Measurements from ENCODE around the gene GIT2. TPM values are rescaled to one million over a fixed set of nuclear protein-coding genes. Genes with fewer than 3 reads are reported as not detected.

GIT2 gene
- total and polyA plus RNA-seq, 2 experiments from 2014 or later, result 21.5 to 22.4 TPM

GRCh38 chr12:110007881-110008280 is 11.7 kb upstream of the GIT2 start:
- Histone ChIP-seq H3K79me2 (peaks cover 65% of the 10 kb centered on the region), H4K20me1 (ENCODE audit: insufficient read depth, poor library complexity, severe bottlenecking) (no peaks in the 10 kb centered on the region), H3K4me1 (ENCODE audit: insufficient read depth) (peaks cover 7% of the 10 kb centered on the region), H3K9me2 (replicated peaks; ENCODE audit: insufficient read depth) (no peaks in the 10 kb centered on the region), H3K27ac (no peak overlapping the region), H2AFZ (no peak overlapping the region), H3K9me3 (ENCODE audit: low read depth) (no peaks in the 10 kb centered on the region), H3K4me3 (no peak overlapping the region), H3K36me3 (replicated peaks; ENCODE audit: insufficient read depth, low read depth) (no peaks in the 10 kb centered on the region), H3K27me3 (no peaks in the 10 kb centered on the region), H3K4me2 (no peak overlapping the region)
- TF ChIP-seq CTCF (IDR thresholded peaks at IDR 0.05; ENCODE audit: poor library complexity), result no peak
- no peak for TF ChIP-seq EZH2phosphoT487 (IDR thresholded peaks at IDR 0.05; ENCODE audit: low read depth, severe bottlenecking, unreplicated experiment)
- TF ChIP-seq EZH2 (IDR thresholded peaks at IDR 0.05; ENCODE audit: borderline replicate concordance), result no peak
- DNase-seq (ENCODE audit: low spot score), result no peak

GRCh38 chr12:110006115-110006514 is 9.9 kb upstream of the GIT2 start:
- no peak for TF ChIP-seq EZH2phosphoT487 (IDR thresholded peaks at IDR 0.05; ENCODE audit: low read depth, severe bottlenecking, unreplicated experiment)
- TF ChIP-seq EZH2 (IDR thresholded peaks at IDR 0.05; ENCODE audit: borderline replicate concordance), result no peak
- TF ChIP-seq CTCF (IDR thresholded peaks at IDR 0.05; ENCODE audit: poor library complexity), result no peak
- Histone ChIP-seq H3K36me3 (replicated peaks; ENCODE audit: insufficient read depth, low read depth) (no peaks in the 10 kb centered on the region), H3K4me2 (no peak overlapping the region), H3K4me3 (no peak overlapping the region), H3K27ac (no peak overlapping the region), H2AFZ (no peak overlapping the region), H3K27me3 (no peaks in the 10 kb centered on the region), H3K4me1 (ENCODE audit: insufficient read depth) (peaks cover 6% of the 10 kb centered on the region), H3K9me3 (ENCODE audit: low read depth) (no peaks in the 10 kb centered on the region), H3K9me2 (replicated peaks; ENCODE audit: insufficient read depth) (no peaks in the 10 kb centered on the region), H3K79me2 (peaks cover 69% of the 10 kb centered on the region), H4K20me1 (ENCODE audit: insufficient read depth, poor library complexity, severe bottlenecking) (no peaks in the 10 kb centered on the region)
- DNase-seq (ENCODE audit: low spot score), result no peak
- WGBS (ENCODE audit: low lambda C conversion rate, missing lambda C conversion rate), result 97% methylated on average over 4 of the region's 4 CpGs

GRCh38 chr12:110005319-110005973 is 9.3 kb upstream of the GIT2 start:
- no peak overlapping the region for H3K27ac ChIP-seq
- no peak overlapping the region for H3K4me2 ChIP-seq
- no peak overlapping the region for H3K4me3 ChIP-seq
- H3K79me2 ChIP-seq, result peaks cover 69% of the 10 kb centered on the region
- H2AFZ ChIP-seq, result no peak overlapping the region
- H3K9me3 ChIP-seq (ENCODE audit: low read depth), result no peaks in the 10 kb centered on the region
- WGBS (ENCODE audit: low lambda C conversion rate, missing lambda C conversion rate), result 94% methylated on average over 7 of the region's 7 CpGs
- no peaks in the 10 kb centered on the region for H3K36me3 ChIP-seq (replicated peaks; ENCODE audit: insufficient read depth, low read depth)
- no peaks in the 10 kb centered on the region for H3K9me2 ChIP-seq (replicated peaks; ENCODE audit: insufficient read depth)
- H3K4me1 ChIP-seq (ENCODE audit: insufficient read depth), result peaks cover under 1% of the 10 kb centered on the region
- DNase-seq (ENCODE audit: low spot score), result no peak
- TF ChIP-seq EZH2 (IDR thresholded peaks at IDR 0.05; ENCODE audit: borderline replicate concordance) (no peak), EZH2phosphoT487 (IDR thresholded peaks at IDR 0.05; ENCODE audit: low read depth, severe bottlenecking, unreplicated experiment) (no peak), CTCF (IDR thresholded peaks at IDR 0.05; ENCODE audit: poor library complexity) (no peak)
- no peaks in the 10 kb centered on the region for H3K27me3 ChIP-seq
- no peaks in the 10 kb centered on the region for H4K20me1 ChIP-seq (ENCODE audit: insufficient read depth, poor library complexity, severe bottlenecking)

Data from hepatocyte (in vitro differentiated cells).